Common myeloid progenitor, CD34-positive (primary cell): ENCODE measurements around the gene SERPINE2.
"Not testable (repeated sequence)": the region's sequence is repeated elsewhere in the genome, so short reads cannot be mapped to it uniquely, and the experiment has no call there.

Source experiments
- CTCF ChIA-PET: fragments of 350-600 bp; sonication (Branson Sonifier 250); formaldehyde crosslinking; loops from one replicate; lab custom pipeline; 2021; ENCODE audit warnings: antibody characterized with exemption; lab: Charles Lee
- POLR2A ChIA-PET: fragments of 350-600 bp; sonication (Branson Sonifier 250); formaldehyde crosslinking; loops from one replicate; lab custom pipeline; 2021; ENCODE audit warnings: antibody characterized with exemption; lab: Charles Lee
- DNase-seq, 3 donors: peaks; one replicate each; pipeline versions ENCODE4 v3.0.0 to v3.0.0-alpha.2; 2013
- H3K27ac ChIP-seq, 2 experiments: 1 replicate in 1 of 2; 2 replicates in 1 of 2; pipeline ENCODE4 v1.7.0; 2013; ENCODE audit warnings: inconsistent platforms in 2 of 2, low read length in 2 of 2, mild to moderate bottlenecking in 2 of 2, low read depth in 1 of 2, moderate library complexity in 1 of 2; ENCODE audit not compliant: severe bottlenecking in 2 of 2, insufficient read depth in 1 of 2, poor library complexity in 1 of 2
- H3K27me3 ChIP-seq, 5 experiments: replicated peaks in 2 of 5; 1 replicate in 3 of 5; 2 replicates in 2 of 5; pipeline versions ENCODE4 v1.6.1 to v1.7.0; 2013; ENCODE audit warnings: low read length in 4 of 5, mild to moderate bottlenecking in 2 of 5, moderate library complexity in 2 of 5, inconsistent platforms in 1 of 5; ENCODE audit not compliant: insufficient read depth in 5 of 5, control insufficient read depth in 4 of 5
- H3K36me3 ChIP-seq, 4 experiments: 1 replicate in 2 of 4; 2 replicates in 2 of 4; pipeline versions ENCODE4 v1.6.1 to v1.7.0; 2013; ENCODE audit warnings: low read length in 3 of 4, control low read depth in 1 of 4, mild to moderate bottlenecking in 1 of 4; ENCODE audit not compliant: control insufficient read depth in 4 of 4, insufficient read depth in 4 of 4
- H3K4me1 ChIP-seq, 4 experiments: 1 replicate in 3 of 4; 2 replicates in 1 of 4; pipeline versions ENCODE4 v1.6.1 to v1.7.1; 2013; ENCODE audit warnings: low read length in 3 of 4, mild to moderate bottlenecking in 3 of 4, control low read depth in 1 of 4, inconsistent platforms in 1 of 4, moderate library complexity in 1 of 4; ENCODE audit not compliant: control insufficient read depth in 4 of 4, insufficient read depth in 4 of 4; ENCODE audit errors: control extremely low read depth in 1 of 4
- H3K4me3 ChIP-seq, 7 experiments: 1 replicate in 4 of 7; 2 replicates in 3 of 7; pipeline versions ENCODE4 v1.5.1 to v1.7.0; 2013; ENCODE audit warnings: mild to moderate bottlenecking in 7 of 7, low read length in 6 of 7, moderate library complexity in 6 of 7, inconsistent platforms in 2 of 7, low read depth in 2 of 7, control low read depth in 1 of 7; ENCODE audit not compliant: insufficient read depth in 4 of 7, control insufficient read depth in 1 of 7; ENCODE audit errors: extremely low read depth in 1 of 7
- H3K9me3 ChIP-seq, 5 experiments: 1 replicate in 4 of 5; 2 replicates in 1 of 5; pipeline versions ENCODE4 v1.6.1 to v1.7.1; 2013; ENCODE audit warnings: low read length in 4 of 5, mild to moderate bottlenecking in 2 of 5, inconsistent platforms in 1 of 5, low read depth in 1 of 5, moderate library complexity in 1 of 5; ENCODE audit not compliant: control insufficient read depth in 4 of 5, insufficient read depth in 2 of 5; ENCODE audit errors: control extremely low read depth in 1 of 5
- WGBS: methylation state at CpG from one replicate; pipeline ENCODE4 v1.1.5; 2013; ENCODE audit not compliant: insufficient coverage; 5-methylcytosine and 5-hydroxymethylcytosine counted together

SERPINE2 gene

DNA sequence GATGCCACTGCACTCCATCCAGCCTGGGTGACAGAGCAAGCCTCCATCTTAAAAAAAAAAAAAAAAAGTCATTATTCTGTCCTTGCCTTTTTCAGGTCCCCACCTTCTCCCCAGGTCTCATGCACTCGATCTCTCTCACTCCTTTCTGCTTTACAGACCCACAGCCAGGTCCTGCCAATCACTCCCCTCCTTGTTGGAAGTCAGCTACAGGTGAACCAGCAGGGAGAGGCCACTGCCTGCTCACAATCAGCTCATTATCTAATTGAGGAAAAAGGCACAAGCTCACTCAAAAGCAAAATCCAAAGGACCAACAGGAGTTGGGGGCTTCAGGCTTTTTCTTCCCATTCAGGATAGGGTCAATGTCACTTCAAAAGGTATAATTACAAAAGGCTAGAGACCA lies 96.0 kb downstream of the SERPINE2 start:
- Histone ChIP-seq H3K4me1 (peaks cover 0 to 15% (median 10%) of the 10 kb centered on the region in 4 experiments), H3K27me3 (no peaks in the 10 kb centered on the region), H3K36me3 (peaks cover 0 to 2% (median 0%) of the 10 kb centered on the region in 4 experiments), H3K4me3 (no peak overlapping the region), H3K27ac (no peak overlapping the region), H3K9me3 (no peaks in the 10 kb centered on the region)
- 80% methylated on average over 1 of the region's 1 CpG for WGBS
- ChIA-PET CTCF (interaction anchor here (0.6 to 1.7 kb wide), 5 partner anchors 9 to 464 kb away, joined by 3 to 4 read pairs (median 3); no protein-coding TSS in a partner anchor), POLR2A (interaction anchor here (0.6 kb wide), 1 partner anchor 10 kb away, joined by 3 read pairs; no protein-coding TSS in a partner anchor)
- DNase-seq: no peak

DNA sequence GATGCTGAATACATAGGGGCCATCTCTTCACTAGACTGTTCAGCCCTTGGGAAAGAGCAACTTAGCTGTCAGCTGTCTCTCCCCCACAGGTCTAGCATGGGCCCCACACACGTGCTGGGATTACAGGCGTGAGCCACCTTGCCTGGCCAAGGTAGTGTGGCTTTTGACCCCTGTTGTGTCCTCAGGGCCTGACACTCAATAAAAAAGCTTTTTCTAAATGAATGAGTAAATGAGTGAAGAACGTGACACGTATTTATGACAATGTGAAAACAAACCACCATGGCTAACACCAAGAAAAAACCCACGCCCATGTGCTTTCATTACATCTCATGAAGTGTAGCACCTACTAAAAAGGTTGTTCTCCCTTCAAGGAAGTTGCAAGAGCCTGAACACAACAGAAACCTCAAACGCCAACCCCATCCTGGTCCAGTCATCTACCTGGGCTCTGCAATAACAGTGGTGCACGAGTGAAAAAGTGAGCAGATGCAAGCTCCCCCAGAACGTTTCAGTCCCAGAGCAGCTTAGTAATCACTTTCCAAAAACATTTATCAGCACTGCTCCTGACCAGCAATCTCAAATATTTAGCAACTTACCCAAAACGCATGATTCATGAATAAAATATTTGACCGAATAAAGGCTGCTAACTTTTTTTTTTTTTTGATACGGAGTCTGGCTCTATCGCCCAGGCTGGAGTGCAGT lies 97.4 kb downstream of the SERPINE2 start:
- Histone ChIP-seq H3K36me3 (peaks cover 0 to 2% (median 0%) of the 10 kb centered on the region in 4 experiments), H3K9me3 (no peaks in the 10 kb centered on the region), H3K27ac (no peak overlapping the region), H3K4me1 (peaks cover 0 to 21% (median 11%) of the 10 kb centered on the region in 4 experiments), H3K27me3 (no peaks in the 10 kb centered on the region), H3K4me3 (no peak overlapping the region)
- 92% methylated on average over 7 of the region's 12 CpGs for WGBS
- POLR2A ChIA-PET: interaction anchor here (0.6 kb wide), 1 partner anchor 52 kb away, joined by 4 read pairs; no protein-coding TSS in a partner anchor
- no peak for DNase-seq
- CTCF ChIA-PET: interaction anchor here (1.3 kb wide), 1 partner anchor 17 kb away, joined by 3 read pairs; no protein-coding TSS in a partner anchor

DNA sequence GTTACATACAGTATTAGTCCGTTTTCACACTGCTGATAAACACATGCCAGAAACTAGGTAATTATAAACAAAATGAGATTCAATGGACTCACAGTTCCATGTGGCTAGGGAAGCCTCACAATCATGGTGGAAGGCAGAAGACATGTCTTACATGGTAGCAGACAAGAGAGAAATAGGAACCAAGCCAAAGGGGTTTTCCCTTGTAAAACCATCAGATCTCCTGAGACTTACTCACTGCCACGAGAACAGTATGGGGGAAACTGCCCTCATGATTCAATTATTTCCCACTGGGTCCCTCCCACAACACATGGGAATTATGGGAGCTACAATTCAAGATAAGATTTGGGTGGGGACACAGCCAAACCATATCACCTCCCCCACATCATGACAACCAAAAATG lies 99.6 kb downstream of the SERPINE2 start:
- H3K36me3 ChIP-seq, H3K27ac ChIP-seq, H3K9me3 ChIP-seq, H3K4me3 ChIP-seq, CTCF ChIA-PET, POLR2A ChIA-PET, H3K27me3 ChIP-seq: not testable (repeated sequence)
- DNase-seq: peak in 2 of 3 donors; percentile 44 to 51
- H3K4me1 ChIP-seq: peaks cover 0 to 22% (median 8%) of the 10 kb centered on the region in 4 experiments
- no CpG with 5 or more reads among the region's 2 CpGs for WGBS

DNA sequence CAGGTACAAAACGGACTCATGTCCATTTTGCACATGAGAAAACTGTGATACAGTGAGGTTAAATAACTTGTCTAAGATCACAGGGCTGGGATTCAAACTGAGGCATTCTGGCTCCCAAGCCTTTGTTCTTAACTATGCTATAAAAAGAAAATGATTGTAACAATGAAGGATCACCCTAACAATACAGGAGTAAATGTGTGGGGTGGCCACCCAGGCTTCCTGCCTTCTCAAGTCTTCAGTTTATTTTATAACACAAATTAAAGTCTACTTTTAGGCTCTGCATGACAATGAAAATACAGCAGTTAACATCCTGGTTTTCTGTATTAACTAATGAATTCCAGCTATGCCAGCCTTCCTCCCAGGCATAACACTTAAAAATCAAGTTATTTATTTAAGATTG lies 101.6 kb downstream of the SERPINE2 start:
- Histone ChIP-seq H3K36me3 (peaks cover 0 to 2% (median 0%) of the 10 kb centered on the region in 4 experiments), H3K9me3 (no peaks in the 10 kb centered on the region), H3K4me1 (peaks cover 0 to 9% (median 0%) of the 10 kb centered on the region in 4 experiments), H3K27ac (no peak overlapping the region), H3K4me3 (no peak overlapping the region), H3K27me3 (no peaks in the 10 kb centered on the region)
- no peak for DNase-seq
- 0% methylated on average over 1 of the region's 1 CpG for WGBS
- ChIA-PET CTCF (no interaction called here), POLR2A (no interaction called here)

DNA sequence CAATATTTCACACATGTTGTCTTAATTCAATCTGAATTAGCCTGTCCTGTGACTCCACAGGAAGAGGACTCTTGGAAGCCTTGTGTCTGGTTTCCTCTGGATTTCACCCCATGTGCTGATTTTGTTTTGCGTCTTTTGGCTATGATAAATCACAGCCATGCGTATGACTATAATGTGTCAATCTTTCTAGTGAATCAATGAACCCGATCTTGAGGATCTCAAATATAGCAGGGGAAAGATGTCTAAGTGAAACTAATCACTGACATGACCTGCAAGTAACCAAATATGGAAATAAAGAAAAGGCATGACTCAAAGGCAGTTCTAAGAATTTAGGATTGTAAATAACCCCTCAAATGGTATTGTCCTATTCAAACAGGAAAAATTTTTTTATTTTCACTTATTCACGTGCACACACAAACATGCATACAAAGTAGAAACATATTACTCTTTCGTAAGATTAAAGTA lies 102.2 kb downstream of the SERPINE2 start:
- H3K4me3 ChIP-seq: no peak overlapping the region
- H3K4me1 ChIP-seq: peaks cover 0 to 9% (median 0%) of the 10 kb centered on the region in 4 experiments
- POLR2A ChIA-PET: no interaction called here
- no peaks in the 10 kb centered on the region for H3K9me3 ChIP-seq
- no peaks in the 10 kb centered on the region for H3K27me3 ChIP-seq
- H3K36me3 ChIP-seq: peaks cover 0 to 2% (median 0%) of the 10 kb centered on the region in 4 experiments
- CTCF ChIA-PET: no interaction called here
- no peak for DNase-seq
- H3K27ac ChIP-seq: no peak overlapping the region
- WGBS: 94% methylated on average over 3 of the region's 5 CpGs

DNA sequence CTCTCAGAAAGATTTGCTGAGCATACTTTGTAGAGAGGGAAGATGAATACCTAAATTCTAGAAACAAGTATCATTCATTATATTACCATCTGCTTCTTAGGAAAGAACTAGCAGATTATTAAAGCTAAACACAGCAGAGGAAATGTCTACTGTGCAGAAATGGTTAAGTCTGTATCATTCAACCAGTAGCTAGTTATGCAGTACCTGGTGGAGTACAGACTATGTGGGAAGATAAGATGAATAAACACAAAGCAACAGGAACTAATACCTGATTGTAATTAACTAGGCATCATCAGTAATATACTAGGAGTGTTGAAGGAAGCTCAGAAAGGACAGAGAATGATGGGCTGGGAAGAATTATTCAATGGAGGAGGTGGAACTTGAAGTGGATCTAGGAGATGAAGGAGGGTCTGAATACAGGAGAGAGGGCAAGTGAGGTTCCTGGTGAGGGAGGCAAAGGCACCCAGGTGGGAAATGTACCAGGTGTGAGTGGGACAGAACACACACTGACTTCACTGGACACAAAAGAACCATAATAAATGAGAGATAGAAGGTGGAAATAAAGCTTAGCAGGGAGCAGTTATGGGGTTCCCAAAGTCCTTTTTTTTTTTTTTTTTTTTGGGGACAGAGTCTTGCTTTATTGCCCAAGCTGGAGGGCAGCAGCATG lies 103.5 kb downstream of the SERPINE2 start:
- POLR2A ChIA-PET: interaction anchor here (0.5 to 0.6 kb wide), 2 partner anchors 21 to 84 kb away, joined by 4 to 5 read pairs; no protein-coding TSS in a partner anchor
- CTCF ChIA-PET: interaction anchor here (0.9 kb wide), 1 partner anchor 9 kb away, joined by 3 read pairs; no protein-coding TSS in a partner anchor

More for the DNA sequence above, 103.5 kb downstream of the SERPINE2 start:
- peaks cover 0 to 11% (median 3%) of the 10 kb centered on the region in 4 experiments for H3K4me1 ChIP-seq
- no peaks in the 10 kb centered on the region for H3K9me3 ChIP-seq
- peaks cover 0 to 2% (median 0%) of the 10 kb centered on the region in 4 experiments for H3K36me3 ChIP-seq
- H3K4me3 ChIP-seq: no peak overlapping the region
- no peak for DNase-seq
- no peaks in the 10 kb centered on the region for H3K27me3 ChIP-seq
- H3K27ac ChIP-seq: no peak overlapping the region
